Neutrophil (primary cell): ENCODE measurements around the gene CNTNAP4.

Experiments used
- H3K27ac ChIP-seq: fragments of 200-600 bp; sonication (generic); 2 replicates; pipeline ENCODE4 v1.5.1; 2016; ENCODE audit warnings: mild to moderate bottlenecking, moderate library complexity
- H3K27me3 ChIP-seq: fragments of 200-600 bp; sonication (generic); 2 replicates; pipeline ENCODE4 v1.6.0; 2016; ENCODE audit warnings: mild to moderate bottlenecking
- H3K36me3 ChIP-seq: fragments of 200-600 bp; sonication (generic); 2 replicates; pipeline ENCODE4 v1.5.1; 2017
- H3K4me1 ChIP-seq, 2 experiments: fragments of 200-600 bp in 1 of 2; sonication (generic) in 1 of 2; 1 replicate in 1 of 2; 2 replicates in 1 of 2; pipeline versions ENCODE4 v1.5.1 to v1.6.1; 2013 to 2016; ENCODE audit warnings: low read depth in 1 of 2, low read length in 1 of 2, mild to moderate bottlenecking in 1 of 2, moderate library complexity in 1 of 2; ENCODE audit not compliant: control insufficient read depth in 1 of 2, insufficient read depth in 1 of 2
- H3K4me3 ChIP-seq, 2 experiments: fragments of 200-600 bp in 1 of 2; sonication (generic) in 1 of 2; 1 replicate in 1 of 2; 2 replicates in 1 of 2; pipeline ENCODE4 v1.5.1; 2013 to 2016; ENCODE audit warnings: low read depth in 1 of 2, low read length in 1 of 2, mild to moderate bottlenecking in 1 of 2, moderate library complexity in 1 of 2
- H3K9me3 ChIP-seq: fragments of 200-600 bp; sonication (generic); 2 replicates; pipeline ENCODE4 v1.5.1; 2016
- CTCF ChIP-seq: fragments of 200-600 bp; sonication (generic); IDR thresholded peaks from 2 replicates; pipeline ENCODE4 v1.5.1; 2016; ENCODE audit warnings: antibody characterized with exemption

Gene CNTNAP4

GRCh38 chr16:76287466-76287865 lies 10.3 kb downstream of the CNTNAP4 start:
- Histone ChIP-seq H3K9me3 (no peaks in the 10 kb centered on the region), H3K27me3 (no peaks in the 10 kb centered on the region), H3K27ac (no peak overlapping the region), H3K4me1 (no peaks in the 10 kb centered on the region), H3K36me3 (no peaks in the 10 kb centered on the region), H3K4me3 (no peak overlapping the region)
- no peak for TF ChIP-seq CTCF

- no peak overlapping the region for H3K4me3 ChIP-seq
These were observed 15.0 kb downstream of the CNTNAP4 start for GRCh38 chr16:76292218-76292617.

GRCh38 chr16:76293980-76294379 lies 16.8 kb downstream of the CNTNAP4 start:
- H3K4me3 ChIP-seq, result no peak overlapping the region
- no peaks in the 10 kb centered on the region for H3K36me3 ChIP-seq
- no peaks in the 10 kb centered on the region for H3K4me1 ChIP-seq
- no peaks in the 10 kb centered on the region for H3K9me3 ChIP-seq
- no peaks in the 10 kb centered on the region for H3K27me3 ChIP-seq
- H3K27ac ChIP-seq, result no peak overlapping the region
- TF ChIP-seq CTCF, result no peak

More at GRCh38 chr16:76292218-76292617, 15.0 kb downstream of the CNTNAP4 start:
- H3K27ac ChIP-seq, result no peak overlapping the region
- H3K36me3 ChIP-seq, result no peaks in the 10 kb centered on the region
- no peak for TF ChIP-seq CTCF
- H3K4me1 ChIP-seq, result no peaks in the 10 kb centered on the region
- no peaks in the 10 kb centered on the region for H3K9me3 ChIP-seq
- H3K27me3 ChIP-seq, result no peaks in the 10 kb centered on the region

- H3K27ac ChIP-seq, result no peak overlapping the region
- TF ChIP-seq CTCF, result no peak
- H3K4me3 ChIP-seq, result no peak overlapping the region
- no peaks in the 10 kb centered on the region for H3K4me1 ChIP-seq
- H3K27me3 ChIP-seq, result no peaks in the 10 kb centered on the region
- no peaks in the 10 kb centered on the region for H3K36me3 ChIP-seq
- no peaks in the 10 kb centered on the region for H3K9me3 ChIP-seq
These were observed 17.4 kb downstream of the CNTNAP4 start for GRCh38 chr16:76294396-76295214.

GRCh38 chr16:76297941-76298340 lies 20.7 kb downstream of the CNTNAP4 start:
- Histone ChIP-seq H3K4me3 (no peak overlapping the region), H3K9me3 (no peaks in the 10 kb centered on the region), H3K4me1 (no peaks in the 10 kb centered on the region), H3K27me3 (no peaks in the 10 kb centered on the region), H3K27ac (no peak overlapping the region), H3K36me3 (no peaks in the 10 kb centered on the region)
- TF ChIP-seq CTCF, result no peak
